IMR-90 (cell line): ENCODE measurements around the gene HCFC1. TPM values are rescaled to one million over a fixed set of nuclear protein-coding genes. Genes with fewer than 3 reads are reported as not detected.

ENCODE experiments used
- ATAC-seq: fragments of 200-7000 bp; cut with Tn5 transposase; 2 replicates; pipeline ENCODE4 v1.9.1; 2020; ENCODE audit warnings: low read depth, mild to moderate bottlenecking, moderate library complexity
- BruUV-seq: library from RNA; stranded (reverse); fragments of 400-500 nt; replicated peaks from 2 replicates; lab custom pipeline; 2021; lab: Mats Ljungman, UMichigan
- CTCF ChIA-PET: fragments of 300-600 bp; formaldehyde crosslinking; extraction: SDS; loops from one replicate; lab custom pipeline; 2021; ENCODE audit warnings: antibody characterized with exemption; lab: Yijun Ruan, JAX
- POLR2A ChIA-PET: fragments of 300-600 bp; sonication (Branson Sonifier 250); formaldehyde crosslinking; loops from one replicate; lab custom pipeline; 2022; ENCODE audit warnings: antibody characterized with exemption; ENCODE audit not compliant: unreplicated experiment; lab: Charles Lee
- DNase-seq: peaks from one replicate; pipeline ENCODE4 v3.0.0; 2013
- H2AFZ ChIP-seq: replicated peaks from 2 replicates; pipeline ENCODE3; 2013; ENCODE audit warnings: low read length, mild to moderate bottlenecking; ENCODE audit not compliant: poor library complexity
- H2AK5ac ChIP-seq: 2 replicates; pipeline ENCODE4 v1.6.1; 2013; ENCODE audit warnings: low read depth, low read length, inconsistent platforms
- H2AK9ac ChIP-seq: replicated peaks from 2 replicates; pipeline ENCODE3; 2013; ENCODE audit warnings: mild to moderate bottlenecking, low read depth, low read length, moderate library complexity; ENCODE audit not compliant: poor library complexity
- H2BK120ac ChIP-seq: 2 replicates; pipeline ENCODE4 v1.6.1; 2013; ENCODE audit warnings: low read depth, low read length, inconsistent platforms
- H2BK15ac ChIP-seq: 3 replicates; pipeline ENCODE4 v1.6.1; 2013; ENCODE audit warnings: low read depth, low read length, inconsistent platforms
- H2BK20ac ChIP-seq: 2 replicates; pipeline ENCODE4 v1.6.1; 2013; ENCODE audit warnings: low read depth, mild to moderate bottlenecking, inconsistent platforms, low read length, moderate library complexity
- H2BK5ac ChIP-seq: 2 replicates; pipeline ENCODE4 v1.6.1; 2013; ENCODE audit warnings: mild to moderate bottlenecking, low read depth, low read length, inconsistent platforms; ENCODE audit not compliant: poor library complexity, severe bottlenecking
- H3K14ac ChIP-seq: replicated peaks from 2 replicates; pipeline ENCODE4 v1.6.1; 2013; ENCODE audit warnings: low read depth, low read length, inconsistent platforms
- H3K18ac ChIP-seq: 2 replicates; pipeline ENCODE4 v1.6.1; 2013; ENCODE audit warnings: low read depth, low read length, control low read depth
- H3K23ac ChIP-seq: 2 replicates; pipeline ENCODE4 v1.6.1; 2013; ENCODE audit warnings: low read depth, low read length, inconsistent platforms
- H3K27ac ChIP-seq: 2 replicates; pipeline ENCODE4 v1.5.1; 2013; ENCODE audit warnings: mild to moderate bottlenecking, control low read depth, low read length; ENCODE audit not compliant: insufficient read depth
- H3K27me3 ChIP-seq: 2 replicates; pipeline ENCODE4 v1.6.1; 2013; ENCODE audit warnings: low read length; ENCODE audit not compliant: control insufficient read depth, insufficient read depth
- H3K36me3 ChIP-seq: 2 replicates; pipeline ENCODE4 v1.6.1; 2013; ENCODE audit warnings: low read length, mixed read lengths; ENCODE audit not compliant: control insufficient read depth, insufficient read depth
- H3K4ac ChIP-seq: 2 replicates; pipeline ENCODE4 v1.6.1; 2013; ENCODE audit warnings: low read depth, low read length, inconsistent platforms
- H3K4me1 ChIP-seq: 2 replicates; pipeline ENCODE4 v1.6.1; 2013; ENCODE audit warnings: low read length, mixed read lengths; ENCODE audit not compliant: control insufficient read depth, insufficient read depth
- H3K4me2 ChIP-seq: 2 replicates; pipeline ENCODE4 v1.6.1; 2013; ENCODE audit warnings: low read depth, mild to moderate bottlenecking, control low read depth, low read length, moderate library complexity
- H3K4me3 ChIP-seq: 2 replicates; pipeline ENCODE4 v1.5.1; 2013; ENCODE audit warnings: low read depth, mild to moderate bottlenecking, control low read depth, low read length, moderate library complexity; ENCODE audit not compliant: insufficient read depth
- H3K56ac ChIP-seq: 2 replicates; pipeline ENCODE4 v1.6.1; 2013; ENCODE audit warnings: low read length, inconsistent platforms; ENCODE audit not compliant: insufficient read depth; ENCODE audit errors: extremely low read depth
- H3K79me1 ChIP-seq, 2 experiments: 2 replicates each; pipeline ENCODE4 v1.6.1; 2013; ENCODE audit warnings: low read length in 2 of 2, inconsistent platforms in 1 of 2, low read depth in 1 of 2
- H3K9ac ChIP-seq: 2 replicates; pipeline ENCODE4 v1.6.1; 2013; ENCODE audit warnings: low read depth, low read length, control low read depth
- H3K9me1 ChIP-seq: 2 replicates; pipeline ENCODE4 v1.6.1; 2013; ENCODE audit warnings: low read length, inconsistent platforms; ENCODE audit not compliant: insufficient read depth
- H3K9me3 ChIP-seq: 2 replicates; pipeline ENCODE4 v1.6.1; 2013; ENCODE audit warnings: low read length; ENCODE audit not compliant: control insufficient read depth, insufficient read depth
- H4K20me1 ChIP-seq: 2 replicates; pipeline ENCODE4 v1.6.1; 2013; ENCODE audit warnings: low read length, inconsistent platforms; ENCODE audit not compliant: insufficient read depth
- H4K5ac ChIP-seq: 2 replicates; pipeline ENCODE4 v1.6.1; 2013; ENCODE audit warnings: mild to moderate bottlenecking, low read depth, low read length, control low read depth
- H4K8ac ChIP-seq, 2 experiments: 2 replicates each; pipeline ENCODE4 v1.6.1; 2013; ENCODE audit warnings: low read depth in 2 of 2, low read length in 2 of 2, control low read depth in 1 of 2, inconsistent platforms in 1 of 2
- H4K91ac ChIP-seq: 2 replicates; pipeline ENCODE4 v1.6.1; 2013; ENCODE audit warnings: low read depth, low read length, inconsistent platforms; ENCODE audit not compliant: insufficient read depth
- BHLHE40 ChIP-seq: fragments of 150-350 bp; IDR thresholded peaks from 2 replicates; pipeline ENCODE4 v1.6.1; 2016; ENCODE audit warnings: mild to moderate bottlenecking, low read depth, low read length
- CEBPB ChIP-seq: IDR thresholded peaks from 2 replicates; pipeline ENCODE4 v1.6.1; 2012; ENCODE audit warnings: low read depth, low read length, improper control_type of control experiment
- CTCF ChIP-seq: conservative IDR thresholded peaks from 2 replicates; pipeline ENCODE4 v1.5.1; 2012; ENCODE audit warnings: mild to moderate bottlenecking, low read depth, low read length, improper control_type of control experiment
- ELK1 ChIP-seq: fragments of 150-350 bp; IDR thresholded peaks from 2 replicates; pipeline ENCODE4 v1.6.1; 2016; ENCODE audit warnings: low read depth, mild to moderate bottlenecking, low read length, moderate library complexity, borderline replicate concordance
- FOS ChIP-seq: fragments of 150-350 bp; IDR thresholded peaks from 2 replicates; pipeline ENCODE4 v1.6.1; 2016; ENCODE audit warnings: low read depth, low read length
- MAFK ChIP-seq: IDR thresholded peaks from 2 replicates; pipeline ENCODE4 v1.6.1; 2012; ENCODE audit warnings: low read depth, low read length, improper control_type of control experiment
- MAZ ChIP-seq: IDR thresholded peaks from 2 replicates; pipeline ENCODE4 v1.6.1; 2012; ENCODE audit warnings: low read depth, mild to moderate bottlenecking, low read length, improper control_type of control experiment, moderate library complexity, borderline replicate concordance
- MXI1 ChIP-seq: IDR thresholded peaks from 2 replicates; pipeline ENCODE4 v1.6.1; 2012; ENCODE audit warnings: low read depth, mild to moderate bottlenecking, low read length, moderate library complexity, borderline replicate concordance
- NFE2L2 ChIP-seq: fragments of 150-350 bp; IDR thresholded peaks from 2 replicates; pipeline ENCODE4 v1.6.1; 2016; ENCODE audit warnings: low read depth, mild to moderate bottlenecking, low read length
- POLR2A ChIP-seq: IDR thresholded peaks from 2 replicates; pipeline ENCODE4 v1.6.1; 2012; ENCODE audit warnings: mild to moderate bottlenecking, low read depth, low read length
- RAD21 ChIP-seq: IDR thresholded peaks from 2 replicates; pipeline ENCODE4 v1.6.1; 2012; ENCODE audit warnings: low read length, improper control_type of control experiment
- RCOR1 ChIP-seq: IDR thresholded peaks from 2 replicates; pipeline ENCODE4 v1.6.1; 2012; ENCODE audit warnings: mild to moderate bottlenecking, low read length, improper control_type of control experiment; ENCODE audit not compliant: insufficient replicate concordance
- RFX5 ChIP-seq: IDR thresholded peaks from 2 replicates; pipeline ENCODE4 v1.8.0; 2012; ENCODE audit warnings: low read depth, mild to moderate bottlenecking, low read length, moderate library complexity
- USF2 ChIP-seq: fragments of 150-350 bp; IDR thresholded peaks from 2 replicates; pipeline ENCODE4 v1.6.1; 2017; ENCODE audit warnings: mild to moderate bottlenecking, antibody characterized with exemption, low read length, low read depth
- dilution Hi-C: fragments of 300-500 bp; cut with HindIII; formaldehyde crosslinking; loops from one replicate; pipeline ENCODE4 v1.14.3; 2018; ENCODE audit warnings: low sequenced_read_pairs; ENCODE audit not compliant: unreplicated experiment
- in situ Hi-C: fragments of 300-500 bp; cut with MboI; formaldehyde crosslinking; loops from 3 replicates; pipeline ENCODE4 v1.14.3; 2019; ENCODE audit warnings: low sequenced_read_pairs, inconsistent platforms, mixed read lengths
- intact Hi-C: fragments of 100-400 bp; cut with micrococcal nuclease; formaldehyde crosslinking; loops from 2 replicates; pipeline ENCODE4 v1.10.0; 2022
- polyA plus RNA-seq, 3 experiments: library from polyadenylated mRNA; depleted of rRNA; stranded (reverse); fragments of >200 nt; gene quantifications; 2 replicates each; pipeline ENCODE4 v1.2.3, GENCODE V29; 2012; ENCODE audit warnings: low replicate concordance in 1 of 3
- total RNA-seq: library from RNA; depleted of rRNA; stranded (reverse); fragments of >200 nt; gene quantifications from 2 replicates; pipeline ENCODE4 v1.2.3, GENCODE V29; 2012

The HCFC1 gene
- total and polyA plus RNA-seq, 2 of the 4 experiments (the other 2 are of a cell fraction) = 3.2 to 17.6 TPM

GRCh38 chrX:153897899-153898298, 73.7 kb downstream of the HCFC1 start:
- no peaks in the 10 kb centered on the region for H3K36me3 ChIP-seq
- in situ Hi-C loops (no loop called here), dilution Hi-C loops (no loop called here), intact Hi-C loops (no loop called here)
- no peak overlapping the region for H3K4me2 ChIP-seq
- no peak overlapping the region for H3K27ac ChIP-seq
- no peak overlapping the region for H2AFZ ChIP-seq
- DNase-seq = no peak
- no peak overlapping the region for H4K91ac ChIP-seq
- no peak for ATAC-seq
- H3K27me3 ChIP-seq = peaks cover 15% of the 10 kb centered on the region
- no peak overlapping the region for H3K9ac ChIP-seq
- ChIA-PET POLR2A (no interaction called here), CTCF (no interaction called here)
- no peak overlapping the region for H2BK5ac ChIP-seq
- TF ChIP-seq MAFK (no peak), RAD21 (no peak), CEBPB (no peak), MXI1 (no peak), POLR2A (no peak), RFX5 (no peak), FOS (no peak), NFE2L2 (no peak), RCOR1 (no peak), USF2 (no peak), BHLHE40 (no peak), ELK1 (no peak), CTCF (no peak), MAZ (no peak)
- no peak overlapping the region for H2BK20ac ChIP-seq
- no TSS peak for BruUV-seq
- H3K4me3 ChIP-seq = no peak overlapping the region
- peaks cover 4% of the 10 kb centered on the region for H3K9me1 ChIP-seq
- no peak overlapping the region for H2BK120ac ChIP-seq
- H2AK5ac ChIP-seq = no peak overlapping the region
- H3K18ac ChIP-seq = no peak overlapping the region
- no peak overlapping the region for H3K23ac ChIP-seq
- peaks cover 9% of the 10 kb centered on the region; the same call in 1 of the 2 replicates for H3K9me3 ChIP-seq
- no peak overlapping the region for H3K4ac ChIP-seq
- no peak overlapping the region for H2BK15ac ChIP-seq
- H4K5ac ChIP-seq = no peak overlapping the region
- H4K20me1 ChIP-seq = no peaks in the 10 kb centered on the region; the same call in 1 of the 2 replicates
- H2AK9ac ChIP-seq = no peak overlapping the region
- no peak overlapping the region for H4K8ac ChIP-seq
- H3K79me1 ChIP-seq = no peaks in the 10 kb centered on the region
- no peak overlapping the region for H3K14ac ChIP-seq
- peaks cover 9% of the 10 kb centered on the region; the same call in 1 of the 2 replicates for H3K4me1 ChIP-seq
- no peak overlapping the region for H3K56ac ChIP-seq
